A549 (cell line): ENCODE results near the gene AKR1C3. TPM values are rescaled to one million over a fixed set of nuclear protein-coding genes. Genes with fewer than 3 reads are reported as not detected.
A peak's percentile ranks its signal among the peaks of the same experiment; 100 is the strongest.

Source experiments
- ATAC-seq, 2 experiments: fragments of 200-7000 bp in 1 of 2; fragments of >200 bp in 1 of 2; cut with Nextera tagmentation in 1 of 2; cut with Tn5 transposase in 1 of 2; 3 replicates each; pipeline versions ENCODE4 v1.8.0 to v1.9.1; 2018 to 2020; ENCODE audit warnings: mild to moderate bottlenecking in 1 of 2, moderate library complexity in 1 of 2
- CTCF ChIA-PET: fragments of 300-600 bp; sonication (Branson Sonifier 250); formaldehyde crosslinking; extraction: SDS; loops from one replicate; lab custom pipeline; 2021; ENCODE audit warnings: antibody characterized with exemption, inconsistent platforms; lab: Yijun Ruan, JAX
- POLR2A ChIA-PET: fragments of 350-600 bp; formaldehyde crosslinking; extraction: SDS; loops from one replicate; lab custom pipeline; 2021; ENCODE audit warnings: antibody characterized with exemption, inconsistent platforms; lab: Yijun Ruan, JAX
- DNase-seq, 2 experiments: peaks; one replicate each; pipeline versions ENCODE4 v3.0.0 to v3.0.0-alpha.2; 2011 to 2016; ENCODE audit warnings: low read depth in 1 of 2, low spot score in 1 of 2
- FAIRE-seq: peaks from 2 replicates; lab custom pipeline; 2011; peaks lifted over from hg19 to GRCh38; lab: Jason Lieb, UNC
- H3K27ac ChIP-seq, 2 experiments: fragments of >200 bp; sonication (Bioruptor Twin); formaldehyde crosslinking; 3 replicates each; pipeline ENCODE4 v1.5.1; 2016 to 2017
- H3K4me1 ChIP-seq: fragments of >200 bp; sonication (Bioruptor Twin); formaldehyde crosslinking; 3 replicates; pipeline ENCODE4 v1.6.1; 2016
- H3K4me2 ChIP-seq: fragments of >200 bp; sonication (Bioruptor Twin); formaldehyde crosslinking; 3 replicates; pipeline ENCODE4 v1.6.1; 2016
- H3K4me3 ChIP-seq: fragments of >200 bp; sonication (Bioruptor Twin); formaldehyde crosslinking; 3 replicates; pipeline ENCODE4 v1.5.1; 2016
- H3K9me3 ChIP-seq: fragments of >200 bp; sonication (Bioruptor Twin); formaldehyde crosslinking; 3 replicates; pipeline ENCODE4 v1.6.1; 2016
- CEBPB ChIP-seq, 2 experiments: fragments of >200 bp in 1 of 2; sonication (Bioruptor Twin) in 1 of 2; formaldehyde crosslinking in 1 of 2; IDR thresholded peaks; 2 replicates each; pipeline ENCODE4 v1.6.1; 2012 to 2016
- CHD4 ChIP-seq: fragments of 200-600 bp; sonication (generic); IDR thresholded peaks from 2 replicates; pipeline ENCODE4 v1.6.1; 2016; ENCODE audit warnings: antibody characterized with exemption, mild to moderate bottlenecking, borderline replicate concordance
- FOSL2 ChIP-seq, 2 experiments: fragments of 450-650 bp in 1 of 2; fragments of >200 bp in 1 of 2; sonication (Bioruptor Twin) in 1 of 2; formaldehyde crosslinking; IDR thresholded peaks; 2 replicates each; pipeline versions ENCODE4 v1.5.0 to v1.6.1; 2016 to 2020; ENCODE audit warnings: mild to moderate bottlenecking in 1 of 2, moderate library complexity in 1 of 2
- HDAC2 ChIP-seq: fragments of 200-600 bp; sonication (generic); IDR thresholded peaks from 2 replicates; pipeline ENCODE4 v1.6.1; 2016
- HEYL ChIP-seq: fragments of 250-450 bp; sonication (Bioruptor Pico); IDR thresholded peaks from 2 replicates; pipeline ENCODE4 v1.8.0; 2021; ENCODE audit warnings: mild to moderate bottlenecking, moderate library complexity
- JUN ChIP-seq, 2 experiments: fragments of >200 bp; sonication (Bioruptor Twin); formaldehyde crosslinking; IDR thresholded peaks; 2 replicates in 1 of 2; 3 replicates in 1 of 2; pipeline ENCODE4 v1.6.1; 2016 to 2017
- KDM5A ChIP-seq: fragments of 200-600 bp; sonication (generic); IDR thresholded peaks from 2 replicates; pipeline ENCODE4 v1.6.1; 2016; ENCODE audit warnings: antibody characterized with exemption, mild to moderate bottlenecking
- MAFK ChIP-seq: fragments of 450-650 bp; IDR thresholded peaks from 2 replicates; pipeline ENCODE4 v1.6.1; 2014; ENCODE audit not compliant: partially characterized antibody
- NR3C1 ChIP-seq: fragments of >200 bp; sonication (Bioruptor Twin); formaldehyde crosslinking; IDR thresholded peaks from 3 replicates; pipeline ENCODE4 v1.6.1; 2017
- POLR2A ChIP-seq: IDR thresholded peaks from 2 replicates; pipeline ENCODE4 v1.6.1; 2012; ENCODE audit warnings: mild to moderate bottlenecking, low read length
- RAD21 ChIP-seq, 2 experiments: fragments of >200 bp in 1 of 2; sonication (Bioruptor Twin) in 1 of 2; formaldehyde crosslinking in 1 of 2; IDR thresholded peaks in 1 of 2; conservative IDR thresholded peaks in 1 of 2; 2 replicates in 1 of 2; 3 replicates in 1 of 2; pipeline ENCODE4 v1.6.1; 2012 to 2018; ENCODE audit warnings: inconsistent platforms in 1 of 2
- WGBS: methylation state at CpG from one replicate; pipeline ENCODE4 v1.1.6; 2017; ENCODE audit errors: missing lambda C conversion rate; 5-methylcytosine and 5-hydroxymethylcytosine counted together
- polyA plus RNA-seq, 4 experiments: library from polyadenylated mRNA; depleted of rRNA in 3 of 4; stranded (reverse); fragments of >200 nt; fragmentation: RNase III in 1 of 4; extraction: RNeasy Plus Mini Kit Qiagen cat#74134 plus additional on column Dnase treatment in 1 of 4; gene quantifications; 2 replicates in 3 of 4; 3 replicates in 1 of 4; pipeline ENCODE4 v1.2.3, GENCODE V29; 2011 to 2017
- TF ChIP-seq, protein P1 (sequence below): IDR thresholded peaks from 2 replicates; pipeline ENCODE4 v1.6.1; 2012
- TF ChIP-seq, protein P2 (sequence below): fragments of >200 bp; sonication (Bioruptor Twin); formaldehyde crosslinking; IDR thresholded peaks from 3 replicates; pipeline ENCODE4 v1.5.1; 2016
- TF ChIP-seq, protein P3 (sequence below): fragments of >200 bp; sonication (Bioruptor Twin); formaldehyde crosslinking; IDR thresholded peaks from 2 replicates; pipeline ENCODE4 v1.6.1; 2016
- TF ChIP-seq, protein P4 (sequence below): fragments of 450-650 bp; IDR thresholded peaks from 2 replicates; pipeline ENCODE4 v1.6.1; 2014; ENCODE audit warnings: antibody characterized with exemption
- TF ChIP-seq, protein P5 (sequence below): fragments of 150-350 bp; IDR thresholded peaks from 2 replicates; pipeline ENCODE4 v1.6.1; 2014; ENCODE audit warnings: low read depth, mild to moderate bottlenecking, low read length

AKR1C3 gene
- polyA plus RNA-seq, 2 of the 4 experiments (the other 2 are of a cell fraction) = 1,998 to 3,820 TPM

DNA sequence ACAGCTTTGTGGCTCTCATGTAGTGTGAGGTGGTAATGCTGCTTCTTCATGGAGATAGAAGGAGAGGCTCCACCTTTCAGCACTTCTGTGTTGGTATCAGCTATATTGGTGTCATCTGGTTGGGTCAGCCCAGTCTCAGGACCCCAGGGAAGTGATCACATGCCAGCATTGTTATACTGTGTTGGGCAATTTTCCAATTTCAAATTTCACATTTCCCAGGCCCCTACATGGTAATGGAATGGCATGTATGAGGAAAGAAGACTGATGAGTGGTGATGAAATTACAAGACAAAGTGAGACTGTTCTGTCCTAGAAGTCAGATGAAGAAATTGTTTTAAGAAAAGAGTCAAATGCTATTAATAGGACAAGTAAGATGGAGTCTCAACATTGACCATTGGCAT, 3.7 kb upstream of the AKR1C3 start:
- CTCF ChIA-PET = interaction anchor here (0.6 kb wide), 1 partner anchor 72 kb away, joined by 3 read pairs; no protein-coding TSS in a partner anchor
- DNase-seq (no peak), ATAC-seq (peak in 1 of 2 experiments; percentile 6; a peak in 3 of 6 replicates), FAIRE-seq (no peak)
- Histone ChIP-seq H3K9me3 (peaks cover 47% of the 10 kb centered on the region), H3K4me3 (no peak overlapping the region), H3K27ac (peak overlapping the region; percentile 78 to 98), H3K4me2 (no peak overlapping the region), H3K4me1 (peaks cover 21% of the 10 kb centered on the region)
- POLR2A ChIA-PET = no interaction called here
- 0 out of 4 replicates have a peak, but pooled peaks have one; percentile 5 to 12 for TF ChIP-seq CEBPB (IDR thresholded peaks at IDR 0.05)
- TF ChIP-seq, protein P1, sequence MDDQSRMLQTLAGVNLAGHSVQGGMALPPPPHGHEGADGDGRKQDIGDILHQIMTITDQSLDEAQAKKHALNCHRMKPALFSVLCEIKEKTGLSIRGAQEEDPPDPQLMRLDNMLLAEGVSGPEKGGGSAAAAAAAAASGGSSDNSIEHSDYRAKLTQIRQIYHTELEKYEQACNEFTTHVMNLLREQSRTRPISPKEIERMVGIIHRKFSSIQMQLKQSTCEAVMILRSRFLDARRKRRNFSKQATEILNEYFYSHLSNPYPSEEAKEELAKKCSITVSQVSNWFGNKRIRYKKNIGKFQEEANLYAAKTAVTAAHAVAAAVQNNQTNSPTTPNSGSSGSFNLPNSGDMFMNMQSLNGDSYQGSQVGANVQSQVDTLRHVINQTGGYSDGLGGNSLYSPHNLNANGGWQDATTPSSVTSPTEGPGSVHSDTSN = no peak
- TF ChIP-seq KDM5A = no peak

DNA sequence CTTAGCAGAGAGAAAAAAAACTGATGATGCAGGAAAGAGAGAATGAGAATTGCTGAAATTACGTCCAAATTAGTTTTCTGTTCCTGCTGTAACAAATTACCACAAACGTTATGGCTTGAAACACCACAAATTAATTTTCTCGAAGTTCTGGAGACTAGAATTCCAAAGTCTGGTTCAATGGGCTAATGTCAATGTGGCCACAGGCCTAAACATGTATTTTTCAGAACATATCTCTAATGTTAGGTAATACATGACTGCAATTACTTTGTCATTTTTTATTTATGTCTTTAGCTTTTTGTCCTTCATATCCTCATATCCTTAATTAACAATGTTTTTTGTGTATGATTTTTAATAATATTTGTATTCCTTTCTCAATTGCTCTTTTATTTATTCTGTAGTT, 3.0 kb upstream of the AKR1C3 start:
- H3K9me3 ChIP-seq = peaks cover 47% of the 10 kb centered on the region
- FAIRE-seq = no peak
- no peak for DNase-seq
- no peak overlapping the region for H3K4me2 ChIP-seq
- peaks cover 21% of the 10 kb centered on the region for H3K4me1 ChIP-seq
- H3K4me3 ChIP-seq = no peak overlapping the region
- TF ChIP-seq CHD4 = no peak
- TF ChIP-seq MAFK = no peak
- TF ChIP-seq, protein P2, sequence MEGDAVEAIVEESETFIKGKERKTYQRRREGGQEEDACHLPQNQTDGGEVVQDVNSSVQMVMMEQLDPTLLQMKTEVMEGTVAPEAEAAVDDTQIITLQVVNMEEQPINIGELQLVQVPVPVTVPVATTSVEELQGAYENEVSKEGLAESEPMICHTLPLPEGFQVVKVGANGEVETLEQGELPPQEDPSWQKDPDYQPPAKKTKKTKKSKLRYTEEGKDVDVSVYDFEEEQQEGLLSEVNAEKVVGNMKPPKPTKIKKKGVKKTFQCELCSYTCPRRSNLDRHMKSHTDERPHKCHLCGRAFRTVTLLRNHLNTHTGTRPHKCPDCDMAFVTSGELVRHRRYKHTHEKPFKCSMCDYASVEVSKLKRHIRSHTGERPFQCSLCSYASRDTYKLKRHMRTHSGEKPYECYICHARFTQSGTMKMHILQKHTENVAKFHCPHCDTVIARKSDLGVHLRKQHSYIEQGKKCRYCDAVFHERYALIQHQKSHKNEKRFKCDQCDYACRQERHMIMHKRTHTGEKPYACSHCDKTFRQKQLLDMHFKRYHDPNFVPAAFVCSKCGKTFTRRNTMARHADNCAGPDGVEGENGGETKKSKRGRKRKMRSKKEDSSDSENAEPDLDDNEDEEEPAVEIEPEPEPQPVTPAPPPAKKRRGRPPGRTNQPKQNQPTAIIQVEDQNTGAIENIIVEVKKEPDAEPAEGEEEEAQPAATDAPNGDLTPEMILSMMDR = no peak
- TF ChIP-seq, protein P3, sequence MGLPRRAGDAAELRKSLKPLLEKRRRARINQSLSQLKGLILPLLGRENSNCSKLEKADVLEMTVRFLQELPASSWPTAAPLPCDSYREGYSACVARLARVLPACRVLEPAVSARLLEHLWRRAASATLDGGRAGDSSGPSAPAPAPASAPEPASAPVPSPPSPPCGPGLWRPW = no peak
- TF ChIP-seq HDAC2 = no peak
- TF ChIP-seq NR3C1 = no peak
- no peak for TF ChIP-seq RAD21 (conservative IDR thresholded peaks at IDR 0.05 in 1 of 2, IDR thresholded peaks at IDR 0.05 in 1 of 2)
- ATAC-seq = no peak
- ChIA-PET CTCF (interaction anchor here (1.2 kb wide), 1 partner anchor 241 kb away, joined by 4 read pairs; no protein-coding TSS in a partner anchor), POLR2A (no interaction called here)
- WGBS = 90% methylated on average over 3 of the region's 3 CpGs
- peak overlapping the region; percentile 78 to 98 for H3K27ac ChIP-seq

DNA sequence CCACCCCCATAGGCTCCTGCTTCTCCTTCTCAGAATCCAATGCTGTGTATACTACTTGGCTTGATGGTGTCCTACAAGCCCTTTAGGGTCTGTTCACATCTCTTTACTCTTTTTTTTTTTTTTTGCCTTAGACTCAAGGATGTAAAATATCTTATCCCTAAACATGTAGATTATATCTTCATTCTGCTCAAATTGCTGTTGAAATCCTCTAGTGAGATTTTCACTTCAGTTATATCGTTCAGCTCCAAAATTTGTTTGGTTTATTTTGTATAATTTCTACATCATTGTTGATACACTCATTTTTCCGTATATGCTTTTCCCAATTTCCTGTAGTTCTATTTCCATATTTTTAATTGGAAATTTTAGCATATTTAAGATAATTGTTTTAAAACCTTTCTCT, 1.8 kb upstream of the AKR1C3 start:
- H3K4me2 ChIP-seq = peak overlapping the region; percentile 92; the same call in 2 of the 3 replicates
- CTCF ChIA-PET = interaction anchor here (1.2 to 1.3 kb wide), 2 partner anchors 11 to 242 kb away, joined by 3 to 4 read pairs; no protein-coding TSS in a partner anchor
- ATAC-seq = no peak
- WGBS = 77% methylated on average over 2 of the region's 2 CpGs
- no peak for TF ChIP-seq JUN (IDR thresholded peaks at IDR 0.05)
- no peak for TF ChIP-seq HEYL (CRISPR knock-in tag)
- TF ChIP-seq FOSL2 (IDR thresholded peaks at IDR 0.05) = no peak
- TF ChIP-seq FOSL2 (CRISPR knock-in tag; IDR thresholded peaks at IDR 0.05) = no peak
- no peak for TF ChIP-seq POLR2A
- TF ChIP-seq, protein P4, sequence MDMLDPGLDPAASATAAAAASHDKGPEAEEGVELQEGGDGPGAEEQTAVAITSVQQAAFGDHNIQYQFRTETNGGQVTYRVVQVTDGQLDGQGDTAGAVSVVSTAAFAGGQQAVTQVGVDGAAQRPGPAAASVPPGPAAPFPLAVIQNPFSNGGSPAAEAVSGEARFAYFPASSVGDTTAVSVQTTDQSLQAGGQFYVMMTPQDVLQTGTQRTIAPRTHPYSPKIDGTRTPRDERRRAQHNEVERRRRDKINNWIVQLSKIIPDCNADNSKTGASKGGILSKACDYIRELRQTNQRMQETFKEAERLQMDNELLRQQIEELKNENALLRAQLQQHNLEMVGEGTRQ = no peak
- TF ChIP-seq, protein P5, sequence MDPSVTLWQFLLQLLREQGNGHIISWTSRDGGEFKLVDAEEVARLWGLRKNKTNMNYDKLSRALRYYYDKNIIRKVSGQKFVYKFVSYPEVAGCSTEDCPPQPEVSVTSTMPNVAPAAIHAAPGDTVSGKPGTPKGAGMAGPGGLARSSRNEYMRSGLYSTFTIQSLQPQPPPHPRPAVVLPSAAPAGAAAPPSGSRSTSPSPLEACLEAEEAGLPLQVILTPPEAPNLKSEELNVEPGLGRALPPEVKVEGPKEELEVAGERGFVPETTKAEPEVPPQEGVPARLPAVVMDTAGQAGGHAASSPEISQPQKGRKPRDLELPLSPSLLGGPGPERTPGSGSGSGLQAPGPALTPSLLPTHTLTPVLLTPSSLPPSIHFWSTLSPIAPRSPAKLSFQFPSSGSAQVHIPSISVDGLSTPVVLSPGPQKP = no peak
- TF ChIP-seq, all 56 proteins: peak for 0
- no peak for DNase-seq
- Histone ChIP-seq H3K9me3 (peaks cover 46% of the 10 kb centered on the region), H3K27ac (peak overlapping the region; percentile 77 to 98), H3K4me3 (no peak overlapping the region), H3K4me1 (peaks cover 21% of the 10 kb centered on the region)
- no peak for FAIRE-seq
- POLR2A ChIA-PET = no interaction called here
